ENCODE measurements around the gene SMPD4.
"Not testable (repeated sequence)": the region's sequence is repeated elsewhere in the genome, so short reads cannot be mapped to it uniquely, and the experiment has no call there.

SMPD4 gene

GRCh38 chr2:130185896-130186295 lies 4.5 kb upstream of the SMPD4 start:
- DNase-seq, result no peak

GRCh38 chr2:130185436-130185835 lies 4.0 kb upstream of the SMPD4 start:
- no peak for DNase-seq

- DNase-seq, result no peak
Observed at GRCh38 chr2:130183512-130184373, 2.3 kb upstream of the SMPD4 start.

GRCh38 chr2:130182826-130183511 lies 1.6 kb upstream of the SMPD4 start:
- not testable (repeated sequence) for DNase-seq

- peak; percentile 71 for DNase-seq
Observed at GRCh38 chr2:130181880-130182682, 679 bp upstream of the SMPD4 start, which contains the start of gene MZT2B. MZT2B (plus strand) TSS chr2:130182262; CDS start chr2:130182283, 21 bp downstream.

GRCh38 chr2:130180404-130181324 lies 738 bp downstream of the SMPD4 start:
- not testable (repeated sequence) for DNase-seq

- DNase-seq, result not testable (repeated sequence)
Observed at GRCh38 chr2:130174866-130175265, 6.5 kb downstream of the SMPD4 start.

GRCh38 chr2:130169896-130170295 lies 11.5 kb downstream of the SMPD4 start:
- DNase-seq, result no peak

- DNase-seq, result not testable (repeated sequence)
Observed at GRCh38 chr2:130169163-130169562, 12.2 kb downstream of the SMPD4 start.

- DNase-seq, result not testable (repeated sequence)
Observed at GRCh38 chr2:130166611-130167010, 14.8 kb downstream of the SMPD4 start.

GRCh38 chr2:130165293-130166016 lies 15.9 kb downstream of the SMPD4 start:
- DNase-seq, result no peak

GRCh38 chr2:130162968-130163367 lies 18.4 kb downstream of the SMPD4 start:
- DNase-seq, result no peak

GRCh38 chr2:130162486-130162885 lies 18.9 kb downstream of the SMPD4 start:
- DNase-seq, result not testable (repeated sequence)

GRCh38 chr2:130160838-130161705 lies 20.3 kb downstream of the SMPD4 start:
- not testable (repeated sequence) for DNase-seq

- DNase-seq, result no peak
Observed at GRCh38 chr2:130160131-130160530, 21.3 kb downstream of the SMPD4 start.

GRCh38 chr2:130159376-130159775 lies 22.0 kb downstream of the SMPD4 start:
- not testable (repeated sequence) for DNase-seq

GRCh38 chr2:130158631-130159030 lies 22.8 kb downstream of the SMPD4 start:
- DNase-seq, result no peak

- not testable (repeated sequence) for DNase-seq
Observed at GRCh38 chr2:130157825-130158514, 23.4 kb downstream of the SMPD4 start.

GRCh38 chr2:130157354-130157753 lies 24.0 kb downstream of the SMPD4 start:
- DNase-seq, result not testable (repeated sequence)

- no peak for DNase-seq
Observed at GRCh38 chr2:130156624-130157004, 24.8 kb downstream of the SMPD4 start.
